Fibroblast of lung (primary cell): ENCODE data around the gene TPST2. TPM values are rescaled to one million over a fixed set of nuclear protein-coding genes. Genes with fewer than 3 reads are reported as not detected.

Experiments
- DNase-seq, 2 donors: peaks; one replicate each; pipeline versions ENCODE4 v3.0.0 to v3.0.0-alpha.2; 2010; ENCODE audit warnings: low read depth in 2 of 2
- H2AFZ ChIP-seq: 2 replicates; pipeline ENCODE4 v1.5.1; 2012; ENCODE audit warnings: low read length, control low read depth, inconsistent platforms
- H3K27ac ChIP-seq: 2 replicates; pipeline ENCODE4 v1.5.1; 2011; ENCODE audit warnings: low read length, control low read depth; ENCODE audit not compliant: insufficient read depth
- H3K27me3 ChIP-seq: 2 replicates; pipeline ENCODE4 v1.5.1; 2011; ENCODE audit warnings: mild to moderate bottlenecking, low read length; ENCODE audit not compliant: control insufficient read depth, insufficient read depth
- H3K36me3 ChIP-seq: 2 replicates; pipeline ENCODE4 v1.5.1; 2011; ENCODE audit warnings: low read length; ENCODE audit not compliant: control insufficient read depth, insufficient read depth
- H3K4me1 ChIP-seq: 2 replicates; pipeline ENCODE4 v1.5.1; 2011; ENCODE audit warnings: low read length; ENCODE audit not compliant: control insufficient read depth, insufficient read depth; ENCODE audit errors: extremely low read depth
- H3K4me2 ChIP-seq: 2 replicates; pipeline ENCODE4 v1.5.1; 2011; ENCODE audit warnings: low read length, control low read depth; ENCODE audit not compliant: insufficient read depth; ENCODE audit errors: extremely low read depth
- H3K4me3 ChIP-seq, 4 experiments: fragments of 200-600 bp in 1 of 4; sonication (generic) in 1 of 4; replicated peaks in 1 of 4; 2 replicates each; pipeline ENCODE4 v1.5.1; 2011 to 2016; ENCODE audit warnings: low read length in 4 of 4, low read depth in 3 of 4, mild to moderate bottlenecking in 3 of 4, control low read depth in 2 of 4, inconsistent platforms in 1 of 4, mixed read lengths in 1 of 4; ENCODE audit not compliant: insufficient read depth in 1 of 4; ENCODE audit errors: control extremely low read depth in 1 of 4
- H3K79me2 ChIP-seq: 2 replicates; pipeline ENCODE4 v1.5.1; 2012; ENCODE audit warnings: mild to moderate bottlenecking, low read length, inconsistent platforms; ENCODE audit not compliant: control insufficient read depth, insufficient read depth
- H3K9ac ChIP-seq: 2 replicates; pipeline ENCODE4 v1.5.1; 2011; ENCODE audit warnings: mild to moderate bottlenecking, low read length, control low read depth; ENCODE audit not compliant: insufficient read depth
- H3K9me3 ChIP-seq: 2 replicates; pipeline ENCODE4 v1.5.1; 2012; ENCODE audit warnings: low read depth, low read length; ENCODE audit not compliant: control insufficient read depth, insufficient read depth
- H4K20me1 ChIP-seq: 2 replicates; pipeline ENCODE4 v1.5.1; 2011; ENCODE audit warnings: low read length; ENCODE audit not compliant: control insufficient read depth, insufficient read depth; ENCODE audit errors: extremely low read depth
- CTCF ChIP-seq, 2 donors: IDR thresholded peaks in 1 of 2; conservative IDR thresholded peaks in 1 of 2; 1 replicate in 1 of 2; 2 replicates in 1 of 2; pipeline ENCODE4 v1.5.1; 2011 to 2012; ENCODE audit warnings: low read length in 2 of 2, control low read depth in 1 of 2, inconsistent platforms in 1 of 2, low read depth in 1 of 2, mild to moderate bottlenecking in 1 of 2
- EZH2 ChIP-seq: IDR thresholded peaks from 2 replicates; pipeline ENCODE4 v1.5.1; 2012; ENCODE audit warnings: low read length, control low read depth, mild to moderate bottlenecking; ENCODE audit errors: missing control alignments
- polyA plus RNA-seq, 2 donors: library from polyadenylated mRNA; depleted of rRNA in 1 of 2; stranded (reverse) in 1 of 2; unstranded in 1 of 2; fragments of >200 nt; gene quantifications; 2 replicates each; pipeline ENCODE4 v1.2.1, GENCODE V29; 2011 to 2012; ENCODE audit warnings: missing spikeins in 1 of 2
- total RNA-seq: library from RNA; depleted of rRNA; stranded (reverse); fragments of >200 nt; gene quantifications from 2 replicates; pipeline ENCODE4 v1.2.1, GENCODE V29; 2014

Gene TPST2
- total and polyA plus RNA-seq, 2 donors (not counting 1 experiment from before 2014, with no cell fraction given) = 32.5 to 35.0 TPM

- no peak overlapping the region for H3K27ac ChIP-seq
- no peaks in the 10 kb centered on the region for H3K79me2 ChIP-seq
- TF ChIP-seq CTCF (conservative IDR thresholded peaks at IDR 0.05 in 1 of 2, IDR thresholded peaks at IDR 0.05 in 1 of 2; ENCODE audit: low read depth in 1 of 2, low read length in 2 of 2) = no peak
- TF ChIP-seq EZH2 = no peak
- H3K9me3 ChIP-seq = no peaks in the 10 kb centered on the region
- H3K4me1 ChIP-seq = peaks cover 13% of the 10 kb centered on the region
- no peak overlapping the region for H3K9ac ChIP-seq
- no peaks in the 10 kb centered on the region for H4K20me1 ChIP-seq
- no peak for DNase-seq
- no peaks in the 10 kb centered on the region for H3K36me3 ChIP-seq
- no peak overlapping the region for H2AFZ ChIP-seq
- no peak overlapping the region for H3K4me2 ChIP-seq
- no peaks in the 10 kb centered on the region for H3K27me3 ChIP-seq
- H3K4me3 ChIP-seq = no peak overlapping the region
Observed at GRCh38 chr22:26612652-26613051, 22.7 kb upstream of the TPST2 start.

GRCh38 chr22:26610996-26611395 is 21.1 kb upstream of the TPST2 start:
- Histone ChIP-seq H3K27me3 (no peaks in the 10 kb centered on the region), H3K79me2 (no peaks in the 10 kb centered on the region), H3K36me3 (no peaks in the 10 kb centered on the region), H2AFZ (no peak overlapping the region), H4K20me1 (no peaks in the 10 kb centered on the region), H3K9ac (no peak overlapping the region), H3K9me3 (no peaks in the 10 kb centered on the region), H3K4me2 (no peak overlapping the region), H3K4me1 (peaks cover 10% of the 10 kb centered on the region), H3K27ac (peak overlapping the region; percentile 60), H3K4me3 (no peak overlapping the region)
- TF ChIP-seq CTCF (conservative IDR thresholded peaks at IDR 0.05 in 1 of 2, IDR thresholded peaks at IDR 0.05 in 1 of 2; ENCODE audit: low read depth in 1 of 2, low read length in 2 of 2) = no peak
- TF ChIP-seq EZH2 = no peak
- DNase-seq = peak in 1 of 2 donors; percentile 60

- Histone ChIP-seq H3K79me2 (no peaks in the 10 kb centered on the region), H3K27me3 (no peaks in the 10 kb centered on the region), H3K4me1 (peaks cover 10% of the 10 kb centered on the region), H3K27ac (peak overlapping the region; percentile 60), H3K9ac (no peak overlapping the region), H3K4me2 (peak overlapping the region; percentile 51), H2AFZ (no peak overlapping the region), H3K9me3 (no peaks in the 10 kb centered on the region), H3K4me3 (no peak overlapping the region), H3K36me3 (no peaks in the 10 kb centered on the region), H4K20me1 (no peaks in the 10 kb centered on the region)
- TF ChIP-seq CTCF (conservative IDR thresholded peaks at IDR 0.05 in 1 of 2, IDR thresholded peaks at IDR 0.05 in 1 of 2; ENCODE audit: low read depth in 1 of 2, low read length in 2 of 2) = no peak
- no peak for TF ChIP-seq EZH2
- DNase-seq = peak; percentile 88 to 97
Observed at GRCh38 chr22:26610072-26610958, 20.4 kb upstream of the TPST2 start.
